GM12891 (cell line): ENCODE measurements around the gene OPA3.

Source experiments
- PAX5 ChIP-seq: IDR thresholded peaks from 2 replicates; pipeline ENCODE4 v1.6.1; 2011; ENCODE audit warnings: low read length, moderate library complexity, mild to moderate bottlenecking; ENCODE audit not compliant: insufficient read depth, severe bottlenecking
- POLR2A ChIP-seq: IDR thresholded peaks from 2 replicates; pipeline ENCODE4 v1.6.1; 2011; ENCODE audit warnings: low read depth, low read length, control low read depth
- POLR2AphosphoS5 ChIP-seq: IDR thresholded peaks from 2 replicates; pipeline ENCODE4 v1.6.1; 2011; ENCODE audit warnings: low read depth, low read length, control low read depth
- POU2F2 ChIP-seq: IDR thresholded peaks from 2 replicates; pipeline ENCODE4 v1.6.1; 2011; ENCODE audit warnings: low read depth, mild to moderate bottlenecking, control low read depth, low read length, moderate library complexity
- SPI1 ChIP-seq: IDR thresholded peaks from 2 replicates; pipeline ENCODE4 v1.6.1; 2011; ENCODE audit warnings: low read depth, low read length, control low read depth
- TAF1 ChIP-seq: IDR thresholded peaks from 2 replicates; pipeline ENCODE4 v1.6.1; 2011; ENCODE audit warnings: low read depth, low read length, control low read depth

GRCh38 chr19:45524575-45525129, 60.0 kb downstream of the OPA3 start:
- no peak for TF ChIP-seq POLR2A
- no peak for TF ChIP-seq TAF1
- TF ChIP-seq POLR2AphosphoS5: no peak
- no peak for TF ChIP-seq POU2F2
- TF ChIP-seq PAX5: no peak
- no peak for TF ChIP-seq SPI1
